Tibial nerve (tissue), 4 donors: Measurements from ENCODE around the gene OCIAD2. TPM values are rescaled to one million over a fixed set of nuclear protein-coding genes. Genes with fewer than 3 reads are reported as not detected.
"Not testable (repeated sequence)": the region's sequence is repeated elsewhere in the genome, so short reads cannot be mapped to it uniquely, and the experiment has no call there.

Experiments
- DNase-seq, 2 donors: peaks; one replicate each; pipeline ENCODE4 v3.0.0-alpha.2; 2019; ENCODE audit warnings: low spot score in 2 of 2
- H3K27ac ChIP-seq, 4 donors: fragments of 200-600 bp; sonication (generic) in 3 of 4; one replicate each; pipeline ENCODE4 v1.5.1; 2017 to 2019; ENCODE audit warnings: mild to moderate bottlenecking in 1 of 4
- H3K27me3 ChIP-seq, 2 donors: fragments of 200-600 bp; sonication (generic) in 1 of 2; one replicate each; pipeline versions ENCODE4 v1.5.1 to v1.6.0; 2017 to 2019
- H3K36me3 ChIP-seq, 3 donors: fragments of 200-600 bp; sonication (generic); one replicate each; pipeline ENCODE4 v1.5.1; 2018 to 2019
- H3K4me1 ChIP-seq, 4 donors: fragments of 200-600 bp; sonication (generic) in 3 of 4; one replicate each; pipeline ENCODE4 v1.5.1; 2017 to 2019
- H3K4me3 ChIP-seq, 4 donors: fragments of 200-600 bp; sonication (generic) in 3 of 4; one replicate each; pipeline ENCODE4 v1.5.1; 2017 to 2019; ENCODE audit warnings: mild to moderate bottlenecking in 1 of 4, moderate library complexity in 1 of 4
- H3K9me3 ChIP-seq, 4 donors: fragments of 200-600 bp; sonication (generic) in 3 of 4; one replicate each; pipeline ENCODE4 v1.5.1; 2017 to 2019
- CTCF ChIP-seq, 5 experiments: fragments of 200-600 bp in 3 of 5; fragments of 450-650 bp in 2 of 5; sonication (generic) in 3 of 5; IDR thresholded peaks; one replicate each; pipeline ENCODE4 v1.5.1; 2016 to 2019; ENCODE audit warnings: antibody characterized with exemption in 5 of 5, mild to moderate bottlenecking in 3 of 5, moderate library complexity in 2 of 5
- EP300 ChIP-seq, 2 donors: sonication (generic); formaldehyde crosslinking; IDR thresholded peaks; one replicate each; pipeline ENCODE4 v1.6.1; 2017; ENCODE audit warnings: antibody characterized with exemption in 2 of 2, mild to moderate bottlenecking in 1 of 2
- POLR2A ChIP-seq, 2 donors: fragments of 450-650 bp; IDR thresholded peaks; one replicate each; pipeline ENCODE4 v1.6.1; 2017; ENCODE audit warnings: antibody characterized with exemption in 2 of 2, mild to moderate bottlenecking in 2 of 2, moderate library complexity in 2 of 2
- WGBS, 2 donors: methylation state at CpG; one replicate each; pipeline ENCODE4 v1.1.5; 2018; 5-methylcytosine and 5-hydroxymethylcytosine counted together
- total RNA-seq, 4 donors: library from RNA; depleted of rRNA; stranded (reverse); fragments of >200 nt; gene quantifications; one replicate each; pipeline ENCODE4 v1.1.0, GENCODE V29; 2016

Gene OCIAD2
- total RNA-seq, 4 donors from 2014 or later = 0.84 to 5.1 (median 2.9) TPM

GRCh38 chr4:48898733-48899431 is 7.7 kb downstream of the OCIAD2 start:
- H3K9me3 ChIP-seq = no peaks in the 10 kb centered on the region
- no peak overlapping the region for H3K27ac ChIP-seq
- no peaks in the 10 kb centered on the region for H3K36me3 ChIP-seq
- H3K4me1 ChIP-seq = peaks cover 0 to 6% (median 0%) of the 10 kb centered on the region in 4 donors
- no peak for DNase-seq
- WGBS, 2 donors = 55 to 63% methylated on average over 5 of the region's 5 CpGs
- H3K27me3 ChIP-seq = no peaks in the 10 kb centered on the region
- H3K4me3 ChIP-seq = no peak overlapping the region
- no peak for TF ChIP-seq POLR2A (IDR thresholded peaks at IDR 0.05)
- no peak for TF ChIP-seq CTCF (IDR thresholded peaks at IDR 0.05)
- no peak for TF ChIP-seq EP300 (IDR thresholded peaks at IDR 0.05)

- WGBS, 2 donors = 85 to 94% methylated on average over 3 of the region's 3 CpGs
Measured at GRCh38 chr4:48896845-48897244, 9.7 kb downstream of the OCIAD2 start.

GRCh38 chr4:48891028-48891619 is 15.4 kb downstream of the OCIAD2 start:
- Histone ChIP-seq H3K27me3 (no peaks in the 10 kb centered on the region), H3K9me3 (peaks cover 0 to 5% (median 0%) of the 10 kb centered on the region in 4 donors), H3K4me3 (no peak overlapping the region), H3K27ac (no peak overlapping the region), H3K4me1 (no peaks in the 10 kb centered on the region), H3K36me3 (no peaks in the 10 kb centered on the region)
- TF ChIP-seq POLR2A (IDR thresholded peaks at IDR 0.05) (no peak), EP300 (IDR thresholded peaks at IDR 0.05) (no peak), CTCF (IDR thresholded peaks at IDR 0.05) (no peak)
- no peak for DNase-seq

More at GRCh38 chr4:48896845-48897244, 9.7 kb downstream of the OCIAD2 start:
- no peaks in the 10 kb centered on the region for H3K36me3 ChIP-seq
- H3K27me3 ChIP-seq = no peaks in the 10 kb centered on the region
- no peak overlapping the region for H3K4me3 ChIP-seq
- no peak for DNase-seq
- H3K4me1 ChIP-seq = peaks cover 0 to 6% (median 0%) of the 10 kb centered on the region in 4 donors
- H3K27ac ChIP-seq = no peak overlapping the region
- no peak for TF ChIP-seq EP300 (IDR thresholded peaks at IDR 0.05)
- TF ChIP-seq POLR2A (IDR thresholded peaks at IDR 0.05) = no peak
- TF ChIP-seq CTCF (IDR thresholded peaks at IDR 0.05) = no peak
- H3K9me3 ChIP-seq = no peaks in the 10 kb centered on the region

- H3K9me3 ChIP-seq, H3K27me3 ChIP-seq, H3K27ac ChIP-seq, DNase-seq, H3K36me3 ChIP-seq, H3K4me3 ChIP-seq, H3K4me1 ChIP-seq: not testable (repeated sequence)
- 94 to 98% methylated on average over 3 of the region's 3 CpGs for whole genome bisulfite sequencing, 2 donors
Measured at GRCh38 chr4:48889750-48890149, 16.8 kb downstream of the OCIAD2 start.

- H3K4me1 ChIP-seq, H3K27ac ChIP-seq, DNase-seq, H3K9me3 ChIP-seq, H3K27me3 ChIP-seq, H3K36me3 ChIP-seq, H3K4me3 ChIP-seq: not testable (repeated sequence)
- 84 to 85% methylated on average over 3 of the region's 3 CpGs for WGBS, 2 donors
Measured at GRCh38 chr4:48881646-48882045, 24.9 kb downstream of the OCIAD2 start.

- no peak for DNase-seq
- peaks cover 0 to 14% (median 0%) of the 10 kb centered on the region in 3 donors for H3K36me3 ChIP-seq
- 53 to 62% methylated on average over 9 of the region's 9 CpGs for WGBS, 2 donors
- H3K4me3 ChIP-seq = no peak overlapping the region
- no peaks in the 10 kb centered on the region for H3K27me3 ChIP-seq
- H3K27ac ChIP-seq = no peak overlapping the region
- TF ChIP-seq EP300 (IDR thresholded peaks at IDR 0.05) = no peak
- no peak for TF ChIP-seq CTCF (IDR thresholded peaks at IDR 0.05)
- no peak for TF ChIP-seq POLR2A (IDR thresholded peaks at IDR 0.05)
- H3K4me1 ChIP-seq = no peaks in the 10 kb centered on the region
- H3K9me3 ChIP-seq = peaks cover 0 to under 1% (median 0%) of the 10 kb centered on the region in 4 donors
Measured at GRCh38 chr4:48879561-48880442, 26.8 kb downstream of the OCIAD2 start.
